GM18951 (cell line): Measurements from ENCODE around the gene OSBPL5.

Experiments
- POLR2A ChIP-seq: IDR thresholded peaks from 4 replicates; pipeline ENCODE4 v1.6.1; 2011; ENCODE audit warnings: mild to moderate bottlenecking; ENCODE audit not compliant: insufficient read length, insufficient read depth; ENCODE audit errors: extremely low read depth
- in situ Hi-C: fragments of 300-500 bp; cut with MboI; formaldehyde crosslinking; loops from one replicate; pipeline ENCODE4 v1.12.0; 2022; ENCODE audit warnings: low sequenced_read_pairs, mixed read lengths, inconsistent platforms; ENCODE audit not compliant: unreplicated experiment

OSBPL5 gene

DNA sequence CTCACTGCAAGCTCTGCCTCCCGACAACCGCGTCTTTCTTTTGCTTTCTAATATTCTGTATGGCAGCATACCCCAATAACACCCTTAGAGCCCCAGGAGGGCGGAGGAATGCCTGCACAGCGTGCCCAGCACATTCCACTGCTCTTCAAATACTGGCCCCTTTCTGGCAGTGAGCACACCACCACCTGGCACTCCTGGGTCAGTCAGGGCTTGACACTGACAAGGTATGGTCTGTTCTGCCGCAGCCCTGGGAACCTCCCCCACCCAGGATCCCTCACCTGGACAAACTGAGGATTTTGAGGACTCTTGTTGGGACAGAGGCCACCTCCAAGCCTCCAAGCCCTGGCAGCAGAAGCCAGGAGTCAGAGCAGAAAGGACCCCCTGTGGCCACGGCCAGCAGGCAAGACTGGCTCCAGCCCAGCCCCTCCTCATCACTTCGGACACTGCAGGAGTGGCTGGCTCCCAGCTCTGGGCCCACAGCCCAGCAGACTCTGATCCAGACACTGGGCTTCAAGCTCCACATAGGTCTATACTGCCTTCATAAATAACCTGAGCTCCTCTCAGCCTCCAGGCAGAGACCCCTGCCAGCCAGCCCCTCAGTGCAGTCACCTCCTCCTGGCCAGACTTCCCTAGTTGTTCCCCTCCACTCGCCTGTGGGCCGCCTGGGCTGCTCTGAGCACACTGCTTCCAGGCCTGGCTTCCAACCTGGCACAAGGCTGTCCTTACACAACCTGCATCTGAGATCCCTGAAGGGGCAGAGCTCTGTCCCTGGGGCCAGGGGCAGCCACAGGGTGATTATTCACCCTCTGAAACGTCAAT is 122.4 kb downstream of the OSBPL5 start:
- in situ Hi-C loops: no loop called here
- TF ChIP-seq POLR2A: no peak

DNA sequence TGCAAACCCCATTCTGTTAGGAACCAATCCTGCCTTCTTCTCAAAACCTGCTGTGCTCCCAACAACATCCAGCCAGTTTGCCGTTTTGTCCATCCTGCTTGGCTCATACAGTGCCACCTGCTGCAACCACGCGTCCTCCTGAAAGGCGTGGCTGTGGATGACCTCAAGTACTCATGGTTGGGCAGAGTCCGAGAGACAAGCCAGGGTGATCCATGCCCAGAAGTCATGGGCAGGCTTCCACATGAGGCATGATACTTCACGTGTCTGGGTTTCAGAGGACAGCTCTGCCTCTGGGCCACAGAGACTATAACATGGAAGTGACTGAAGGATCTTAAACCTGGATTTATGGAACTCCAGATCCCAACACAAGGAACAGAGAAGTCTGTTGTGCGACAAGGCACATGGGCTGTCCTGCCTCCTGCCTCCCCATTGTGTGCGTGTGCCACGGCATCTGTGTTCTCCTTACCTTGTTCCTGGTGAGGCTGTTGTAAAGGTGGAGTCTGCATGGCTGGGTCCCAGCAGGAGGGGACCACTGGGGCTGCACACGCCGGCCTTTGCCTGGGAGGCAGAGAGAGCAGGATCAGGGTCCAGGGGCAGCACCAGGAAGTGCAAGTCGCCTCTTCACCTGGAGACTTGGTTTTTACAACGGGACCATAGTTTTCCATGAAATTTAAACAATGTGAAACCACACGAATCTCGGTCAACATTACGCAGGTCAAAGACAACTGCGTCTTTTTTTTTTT is 123.2 kb downstream of the OSBPL5 start:
- in situ Hi-C loops: no loop called here
- no peak for TF ChIP-seq POLR2A

DNA sequence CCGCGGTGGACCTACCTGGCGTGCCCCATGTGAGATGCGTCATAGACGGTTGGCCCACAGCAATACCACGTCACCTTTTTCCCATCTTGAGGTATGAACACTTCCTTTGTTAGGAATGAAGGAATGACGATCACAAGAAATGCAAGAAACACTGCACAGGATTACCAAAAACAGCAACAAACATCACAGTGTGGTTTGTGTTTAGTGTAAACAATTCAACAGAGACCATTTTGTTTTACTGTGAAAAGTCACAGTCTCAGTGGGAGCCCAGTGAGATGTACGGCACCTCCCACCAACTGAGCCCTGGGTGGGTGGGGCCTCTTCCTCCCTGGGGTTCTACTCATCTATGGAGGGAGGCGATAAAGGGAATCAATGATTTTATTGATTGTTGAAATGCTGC is 124.2 kb downstream of the OSBPL5 start:
- TF ChIP-seq POLR2A: no peak
- in situ Hi-C loops: no loop called here

DNA sequence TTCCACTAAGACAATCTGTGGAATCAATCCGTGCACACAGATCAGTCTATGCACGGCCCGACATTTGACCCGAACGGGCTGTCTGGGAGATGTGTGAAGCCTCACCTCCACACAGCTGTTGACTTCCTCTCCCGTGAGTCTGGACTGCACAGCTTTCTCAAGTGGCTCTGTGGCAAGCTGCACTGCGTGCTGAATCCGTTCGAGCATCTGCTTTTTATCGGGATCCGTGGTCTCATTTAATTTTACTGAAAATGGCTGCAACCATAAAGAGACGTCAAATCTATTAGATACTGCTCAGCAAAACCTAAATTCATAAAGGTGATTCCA is 127.2 kb downstream of the OSBPL5 start:
- TF ChIP-seq POLR2A: no peak
- in situ Hi-C loops: no loop called here
